DOHH2 (cell line): ENCODE data around the gene ONECUT3.

Experiments used
- H3F3A ChIP-seq: fragments of 200-600 bp; sonication (generic), shearing (Covaris generic); 2 replicates; pipeline ENCODE4 v1.6.0; 2016; ENCODE audit warnings: antibody characterized with exemption, mild to moderate bottlenecking; ENCODE audit not compliant: control insufficient read depth, insufficient read depth
- H3K27ac ChIP-seq: fragments of 200-600 bp; sonication (generic); 2 replicates; pipeline ENCODE4 v1.5.1; 2014; ENCODE audit warnings: low read depth, mild to moderate bottlenecking, low read length, moderate library complexity
- H3K27me3 ChIP-seq: fragments of 200-600 bp; sonication (generic); 2 replicates; pipeline ENCODE4 v1.6.1; 2014; ENCODE audit warnings: mild to moderate bottlenecking, low read length, mixed read lengths; ENCODE audit not compliant: control insufficient read depth
- H3K36me3 ChIP-seq: fragments of 200-600 bp; sonication (generic); 2 replicates; pipeline ENCODE4 v1.6.1; 2014; ENCODE audit warnings: mild to moderate bottlenecking, low read length, moderate library complexity, mixed read lengths; ENCODE audit not compliant: control insufficient read depth
- H3K4me1 ChIP-seq: fragments of 200-600 bp; sonication (generic); 2 replicates; pipeline ENCODE4 v1.6.1; 2014; ENCODE audit warnings: mild to moderate bottlenecking, low read length, mixed read lengths; ENCODE audit not compliant: control insufficient read depth
- H3K4me2 ChIP-seq: fragments of 200-600 bp; sonication (generic); 2 replicates; pipeline ENCODE4 v1.6.0; 2014; ENCODE audit warnings: mild to moderate bottlenecking, low read length, moderate library complexity
- H3K4me3 ChIP-seq: fragments of 200-600 bp; sonication (generic); 2 replicates; pipeline ENCODE4 v1.5.1; 2014; ENCODE audit warnings: mild to moderate bottlenecking, low read length, mixed read lengths
- H3K79me2 ChIP-seq: fragments of 200-600 bp; sonication (generic); 2 replicates; pipeline ENCODE4 v1.6.1; 2014; ENCODE audit warnings: mild to moderate bottlenecking, low read length, mixed read lengths; ENCODE audit not compliant: control insufficient read depth
- H3K9me2 ChIP-seq: fragments of 200-600 bp; sonication (generic); replicated peaks from 2 replicates; pipeline ENCODE4 v1.6.1; 2014; ENCODE audit warnings: mild to moderate bottlenecking, low read length, mixed read lengths; ENCODE audit not compliant: control insufficient read depth
- H3K9me3 ChIP-seq: fragments of 200-600 bp; sonication (generic); 2 replicates; pipeline ENCODE4 v1.6.1; 2014; ENCODE audit warnings: antibody characterized with exemption, low read length, mixed read lengths; ENCODE audit not compliant: control insufficient read depth, insufficient read depth
- H4K20me1 ChIP-seq: fragments of 200-600 bp; sonication (generic); 2 replicates; pipeline ENCODE4 v1.6.0; 2014; ENCODE audit warnings: low read depth, mild to moderate bottlenecking, antibody characterized with exemption, low read length, moderate library complexity; ENCODE audit not compliant: control insufficient read depth, insufficient read depth
- CTCF ChIP-seq: fragments of 200-600 bp; sonication (generic); IDR thresholded peaks from one replicate; pipeline ENCODE4 v1.5.1; 2014; ENCODE audit warnings: antibody characterized with exemption, mild to moderate bottlenecking, low read depth, low read length; ENCODE audit not compliant: poor library complexity, severe bottlenecking
- EZH2phosphoT487 ChIP-seq: fragments of 200-600 bp; sonication (generic); IDR thresholded peaks from 2 replicates; pipeline ENCODE4 v1.6.1; 2017; ENCODE audit warnings: borderline replicate concordance, mild to moderate bottlenecking, antibody characterized with exemption, low read length, moderate library complexity, mixed read lengths

Gene ONECUT3

GRCh38 chr19:1813192-1814182, 60.2 kb downstream of the ONECUT3 start:
- H3K79me2 ChIP-seq, result no peaks in the 10 kb centered on the region
- TF ChIP-seq CTCF (peak; percentile 41), EZH2phosphoT487 (no peak)
- no peaks in the 10 kb centered on the region for H3K9me3 ChIP-seq
- peak overlapping the region; percentile 77 for H3K4me2 ChIP-seq
- peak overlapping the region; percentile 46 for H3K27ac ChIP-seq
- H3K36me3 ChIP-seq, result peaks cover 35% of the 10 kb centered on the region
- H3F3A ChIP-seq, result no peaks in the 10 kb centered on the region
- H3K9me2 ChIP-seq, result no peaks in the 10 kb centered on the region
- peaks cover 21% of the 10 kb centered on the region for H3K4me1 ChIP-seq
- peak overlapping the region; percentile 75 for H3K4me3 ChIP-seq
- H4K20me1 ChIP-seq, result no peaks in the 10 kb centered on the region
- H3K27me3 ChIP-seq, result no peaks in the 10 kb centered on the region

- no peaks in the 10 kb centered on the region for H3K9me2 ChIP-seq
- H3K4me2 ChIP-seq, result no peak overlapping the region
- H3K36me3 ChIP-seq, result peaks cover 38% of the 10 kb centered on the region
- H4K20me1 ChIP-seq, result no peaks in the 10 kb centered on the region
- no peaks in the 10 kb centered on the region for H3F3A ChIP-seq
- no peak for TF ChIP-seq EZH2phosphoT487
- H3K4me1 ChIP-seq, result peaks cover 21% of the 10 kb centered on the region
- H3K27ac ChIP-seq, result no peak overlapping the region
- H3K79me2 ChIP-seq, result no peaks in the 10 kb centered on the region
- no peak overlapping the region for H3K4me3 ChIP-seq
- H3K27me3 ChIP-seq, result no peaks in the 10 kb centered on the region
- H3K9me3 ChIP-seq, result no peaks in the 10 kb centered on the region
These were observed 61.1 kb downstream of the ONECUT3 start for GRCh38 chr19:1814391-1814790.

GRCh38 chr19:1814833-1815604, 61.7 kb downstream of the ONECUT3 start:
- Histone ChIP-seq H3K4me3 (no peak overlapping the region), H3K27me3 (no peaks in the 10 kb centered on the region), H3K79me2 (no peaks in the 10 kb centered on the region), H3K4me2 (no peak overlapping the region), H3K9me3 (no peaks in the 10 kb centered on the region), H3F3A (no peaks in the 10 kb centered on the region), H3K9me2 (no peaks in the 10 kb centered on the region), H3K4me1 (peaks cover 21% of the 10 kb centered on the region), H4K20me1 (no peaks in the 10 kb centered on the region), H3K27ac (no peak overlapping the region), H3K36me3 (peaks cover 41% of the 10 kb centered on the region)
- TF ChIP-seq EZH2phosphoT487 (no peak), CTCF (no peak)
